NB4 (cell line): ENCODE data around the gene GADD45A.

Source experiments
- CTCF ChIP-seq: IDR thresholded peaks from one replicate; pipeline ENCODE4 v1.5.1; 2012; ENCODE audit warnings: low read depth, low read length
- POLR2A ChIP-seq: IDR thresholded peaks from 2 replicates; pipeline ENCODE4 v1.6.1; 2011; ENCODE audit warnings: mild to moderate bottlenecking; ENCODE audit not compliant: insufficient read length; ENCODE audit errors: extremely low read depth

GRCh38 chr1:67686267-67687197, 1.5 kb downstream of the GADD45A start:
- TF ChIP-seq POLR2A (no peak), CTCF (no peak)
